Astrocyte (in vitro differentiated cells and primary cell): ENCODE results near the gene CAMK1D.

Source experiments
- EZH2 ChIP-seq: IDR thresholded peaks from 2 replicates; pipeline ENCODE4 v1.6.1; 2012; ENCODE audit warnings: mild to moderate bottlenecking, low read length, inconsistent platforms; ENCODE audit not compliant: insufficient read depth
- TF ChIP-seq, protein P1 (sequence below): IDR thresholded peaks from 2 replicates; pipeline ENCODE4 v1.5.1; 2011; ENCODE audit warnings: low read depth, mild to moderate bottlenecking, inconsistent platforms, low read length, moderate library complexity; ENCODE audit not compliant: insufficient read depth

DNA sequence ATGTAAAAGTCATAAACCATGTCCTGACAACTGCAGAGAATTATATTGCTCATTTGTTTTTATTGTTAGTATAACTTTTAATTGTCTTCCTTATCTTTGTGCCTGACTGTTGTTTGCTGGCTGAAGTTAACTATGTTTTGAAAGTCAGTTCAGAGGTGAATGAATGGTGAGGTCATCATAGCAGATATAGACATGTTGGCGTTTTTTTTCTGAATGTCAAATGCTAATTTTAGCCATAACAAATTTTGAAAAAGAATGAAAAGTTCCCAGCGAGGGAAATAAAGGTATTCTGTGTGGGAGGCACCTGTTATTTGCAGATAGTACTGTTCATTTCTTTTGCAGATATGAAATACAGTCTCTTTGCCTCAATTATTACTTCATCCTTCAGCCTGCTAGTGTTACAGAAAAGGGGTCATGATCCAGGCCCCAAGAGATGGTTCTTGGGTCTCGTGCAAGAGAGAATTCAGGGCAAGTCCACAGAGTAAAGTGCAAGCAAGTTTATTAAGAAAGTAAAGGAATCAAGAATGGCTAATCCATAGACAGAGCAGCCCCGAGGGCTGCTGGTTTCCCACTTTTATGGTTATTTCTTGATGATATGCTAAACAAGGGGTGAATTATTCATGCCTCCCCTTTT, 96.5 kb downstream of the CAMK1D start:
- TF ChIP-seq, protein P1, sequence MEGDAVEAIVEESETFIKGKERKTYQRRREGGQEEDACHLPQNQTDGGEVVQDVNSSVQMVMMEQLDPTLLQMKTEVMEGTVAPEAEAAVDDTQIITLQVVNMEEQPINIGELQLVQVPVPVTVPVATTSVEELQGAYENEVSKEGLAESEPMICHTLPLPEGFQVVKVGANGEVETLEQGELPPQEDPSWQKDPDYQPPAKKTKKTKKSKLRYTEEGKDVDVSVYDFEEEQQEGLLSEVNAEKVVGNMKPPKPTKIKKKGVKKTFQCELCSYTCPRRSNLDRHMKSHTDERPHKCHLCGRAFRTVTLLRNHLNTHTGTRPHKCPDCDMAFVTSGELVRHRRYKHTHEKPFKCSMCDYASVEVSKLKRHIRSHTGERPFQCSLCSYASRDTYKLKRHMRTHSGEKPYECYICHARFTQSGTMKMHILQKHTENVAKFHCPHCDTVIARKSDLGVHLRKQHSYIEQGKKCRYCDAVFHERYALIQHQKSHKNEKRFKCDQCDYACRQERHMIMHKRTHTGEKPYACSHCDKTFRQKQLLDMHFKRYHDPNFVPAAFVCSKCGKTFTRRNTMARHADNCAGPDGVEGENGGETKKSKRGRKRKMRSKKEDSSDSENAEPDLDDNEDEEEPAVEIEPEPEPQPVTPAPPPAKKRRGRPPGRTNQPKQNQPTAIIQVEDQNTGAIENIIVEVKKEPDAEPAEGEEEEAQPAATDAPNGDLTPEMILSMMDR, result no peak
- TF ChIP-seq EZH2, result no peak
